GM19023 (cell line): ENCODE data around the gene BPIFA2.
"Not testable (repeated sequence)": the region's sequence is repeated elsewhere in the genome, so short reads cannot be mapped to it uniquely, and the experiment has no call there.

Experiments
- ATAC-seq: cut with Tn5 transposase; IDR thresholded peaks from one replicate; pipeline ENCODE4 v1.9.1; 2021; ENCODE audit warnings: mild to moderate bottlenecking, moderate library complexity; ENCODE audit not compliant: unreplicated experiment

Gene BPIFA2

GRCh38 chr20:33159713-33160112 lies 8.2 kb upstream of the BPIFA2 start:
- no peak for ATAC-seq

GRCh38 chr20:33160681-33161080 lies 7.3 kb upstream of the BPIFA2 start:
- no peak for ATAC-seq

- no peak for ATAC-seq
Observed at GRCh38 chr20:33162313-33162712, 5.6 kb upstream of the BPIFA2 start.

GRCh38 chr20:33162753-33163152 lies 5.2 kb upstream of the BPIFA2 start:
- no peak for ATAC-seq

- ATAC-seq = no peak
Observed at GRCh38 chr20:33163856-33164762, 3.9 kb upstream of the BPIFA2 start.

- no peak for ATAC-seq
Observed at GRCh38 chr20:33164763-33165095, 3.2 kb upstream of the BPIFA2 start.

GRCh38 chr20:33165416-33166055 lies 2.4 kb upstream of the BPIFA2 start:
- no peak for ATAC-seq

- no peak for ATAC-seq
Observed at GRCh38 chr20:33166533-33167113, 1.3 kb upstream of the BPIFA2 start.

GRCh38 chr20:33169176-33169794 lies 1.3 kb downstream of the BPIFA2 start:
- no peak for ATAC-seq

GRCh38 chr20:33172781-33173180 lies 4.8 kb downstream of the BPIFA2 start:
- ATAC-seq = no peak

- no peak for ATAC-seq
Observed at GRCh38 chr20:33175123-33175522, 7.2 kb downstream of the BPIFA2 start.

GRCh38 chr20:33176101-33176500 lies 8.1 kb downstream of the BPIFA2 start:
- ATAC-seq = no peak

- no peak for ATAC-seq
Observed at GRCh38 chr20:33177866-33178265, 9.9 kb downstream of the BPIFA2 start.

- no peak for ATAC-seq
Observed at GRCh38 chr20:33178726-33179125, 10.8 kb downstream of the BPIFA2 start.

GRCh38 chr20:33180169-33180568 lies 12.2 kb downstream of the BPIFA2 start:
- no peak for ATAC-seq

- ATAC-seq = no peak
Observed at GRCh38 chr20:33181482-33182093, 13.6 kb downstream of the BPIFA2 start.

- no peak for ATAC-seq
Observed at GRCh38 chr20:33183312-33183711, 15.4 kb downstream of the BPIFA2 start.

- not testable (repeated sequence) for ATAC-seq
Observed at GRCh38 chr20:33185031-33185590, 17.2 kb downstream of the BPIFA2 start.

GRCh38 chr20:33187491-33187890 lies 19.5 kb downstream of the BPIFA2 start:
- ATAC-seq = no peak

GRCh38 chr20:33188421-33188820 lies 20.5 kb downstream of the BPIFA2 start:
- ATAC-seq = no peak

- no peak for ATAC-seq
Observed at GRCh38 chr20:33191484-33191883, 23.5 kb downstream of the BPIFA2 start.
